Stimulated activated CD4-positive, alpha-beta T cell treated with anti-CD3 and anti-CD28 coated beads, TNF-alpha, amount 100 ng/mL, for 24 hours (primary cell): Measurements from ENCODE around the gene RGS16.
"Not testable (repeated sequence)": the region's sequence is repeated elsewhere in the genome, so short reads cannot be mapped to it uniquely, and the experiment has no call there.

Experiments used
- DNase-seq, 3 experiments: peaks; one replicate each; pipeline ENCODE4 v3.0.0-alpha.2; 2020; ENCODE audit warnings: low read depth in 3 of 3

RGS16 gene, protein sequence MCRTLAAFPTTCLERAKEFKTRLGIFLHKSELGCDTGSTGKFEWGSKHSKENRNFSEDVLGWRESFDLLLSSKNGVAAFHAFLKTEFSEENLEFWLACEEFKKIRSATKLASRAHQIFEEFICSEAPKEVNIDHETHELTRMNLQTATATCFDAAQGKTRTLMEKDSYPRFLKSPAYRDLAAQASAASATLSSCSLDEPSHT

DNA sequence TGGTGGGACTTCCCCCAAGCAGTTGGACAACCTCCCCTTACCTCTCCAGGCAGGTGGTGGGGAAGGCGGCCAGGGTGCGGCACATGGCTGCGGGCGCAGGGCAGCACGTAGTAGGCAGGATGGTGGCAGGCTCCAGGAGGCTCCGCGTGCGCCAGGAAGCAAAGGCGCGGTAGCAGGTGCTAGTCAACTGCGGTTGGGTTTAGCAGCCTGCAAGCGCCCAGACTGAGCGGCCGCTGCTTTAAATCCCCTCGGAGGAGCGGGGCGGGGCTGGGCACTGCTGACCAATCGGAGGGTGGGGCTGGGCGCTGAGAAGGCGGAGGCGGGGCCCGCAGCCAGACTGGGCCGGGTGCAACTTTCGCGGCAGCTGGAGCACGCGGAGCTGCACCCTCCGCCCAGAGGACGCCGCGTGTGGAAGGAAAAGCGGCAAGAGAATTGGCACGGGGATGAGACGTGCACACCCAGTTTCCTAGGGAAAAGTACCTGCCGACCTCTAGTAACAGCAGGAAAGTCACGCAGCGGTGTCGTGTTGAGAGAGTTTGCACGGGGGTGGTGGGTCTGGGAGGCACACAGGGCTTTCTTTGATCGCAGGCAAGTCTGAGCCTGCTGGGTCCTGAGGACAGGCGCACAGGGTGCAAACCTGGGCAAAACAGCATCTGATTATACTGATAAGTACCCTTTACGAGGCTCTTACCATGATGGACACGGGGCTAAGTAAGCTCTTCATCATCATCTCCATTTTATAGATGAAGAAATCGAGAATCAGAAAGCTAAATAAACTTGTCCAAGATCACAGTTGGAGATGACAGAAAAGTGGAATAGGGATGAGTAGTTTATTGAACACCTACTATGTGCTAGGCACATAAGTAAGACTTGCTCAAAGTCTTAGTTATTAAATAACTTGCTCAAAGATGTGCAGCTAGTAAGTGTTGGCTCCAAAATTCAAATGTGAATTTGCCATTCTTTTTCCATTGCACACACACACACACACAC lies at the start of gene RGS16:
Gene RGS16, minus strand, starts transcription at position 215 of the 990 bp plus-strand sequence. Its CDS starts 130 bp downstream, at position 85.
- DNase-seq = peak; percentile 88 to 97 (median 90)

DNA sequence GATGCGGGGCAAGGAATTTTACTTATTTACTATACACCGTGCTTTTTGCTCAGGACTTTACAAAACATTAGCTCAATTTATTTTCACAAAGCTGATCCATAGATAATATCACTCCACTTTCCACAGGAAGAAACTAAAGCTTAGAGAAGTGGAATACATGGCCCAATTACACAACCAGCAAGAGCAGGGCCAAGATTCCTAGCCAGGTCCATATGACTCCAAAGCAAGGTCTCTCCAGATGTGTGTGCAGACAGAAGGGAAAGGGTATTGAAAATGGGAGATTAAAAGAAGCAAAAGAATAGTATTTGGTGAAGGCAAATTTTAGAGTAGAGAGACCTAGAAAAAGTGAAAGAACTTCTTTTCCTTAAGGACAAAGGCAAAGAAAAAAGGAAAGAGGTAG lies 49.8 kb upstream of the RGS16 start:
- DNase-seq = no peak

DNA sequence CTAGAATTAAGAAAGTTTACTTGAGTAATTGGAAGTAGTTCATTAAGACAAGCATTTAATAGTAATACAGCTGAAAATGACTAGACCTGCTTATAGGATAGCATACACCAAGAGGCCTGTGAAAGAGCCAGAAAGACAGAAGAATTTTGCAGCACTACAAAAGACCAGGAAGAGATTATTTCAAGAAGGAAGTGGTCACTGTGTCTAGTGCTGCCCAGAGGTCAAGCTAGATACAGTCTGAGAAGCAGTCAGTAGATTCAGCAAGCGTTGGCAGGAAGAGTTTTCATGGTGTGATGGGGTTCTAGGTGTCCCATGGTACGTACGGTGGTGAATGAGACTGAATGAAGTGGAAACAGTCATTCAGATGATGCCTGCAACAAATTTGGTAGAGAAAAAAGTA lies 48.7 kb upstream of the RGS16 start:
- DNase-seq = no peak

DNA sequence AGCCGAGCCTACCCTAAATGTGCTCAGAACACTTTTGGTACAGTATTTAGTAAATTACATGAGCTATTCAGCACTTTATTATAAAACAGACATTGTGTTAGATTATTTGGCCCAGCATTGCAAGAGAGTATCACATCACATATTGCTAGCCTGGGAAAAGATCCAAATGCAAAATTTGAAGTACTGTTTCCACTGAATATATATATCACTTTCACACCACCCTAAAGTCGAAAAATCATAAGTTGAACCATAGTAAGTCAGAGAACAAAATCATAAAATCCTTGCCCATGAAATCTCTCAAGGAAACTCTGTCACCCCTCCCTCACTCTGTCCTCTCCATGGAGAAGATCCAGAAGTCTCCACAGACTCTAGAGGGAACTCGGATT lies 47.1 kb upstream of the RGS16 start:
- no peak for DNase-seq

DNA sequence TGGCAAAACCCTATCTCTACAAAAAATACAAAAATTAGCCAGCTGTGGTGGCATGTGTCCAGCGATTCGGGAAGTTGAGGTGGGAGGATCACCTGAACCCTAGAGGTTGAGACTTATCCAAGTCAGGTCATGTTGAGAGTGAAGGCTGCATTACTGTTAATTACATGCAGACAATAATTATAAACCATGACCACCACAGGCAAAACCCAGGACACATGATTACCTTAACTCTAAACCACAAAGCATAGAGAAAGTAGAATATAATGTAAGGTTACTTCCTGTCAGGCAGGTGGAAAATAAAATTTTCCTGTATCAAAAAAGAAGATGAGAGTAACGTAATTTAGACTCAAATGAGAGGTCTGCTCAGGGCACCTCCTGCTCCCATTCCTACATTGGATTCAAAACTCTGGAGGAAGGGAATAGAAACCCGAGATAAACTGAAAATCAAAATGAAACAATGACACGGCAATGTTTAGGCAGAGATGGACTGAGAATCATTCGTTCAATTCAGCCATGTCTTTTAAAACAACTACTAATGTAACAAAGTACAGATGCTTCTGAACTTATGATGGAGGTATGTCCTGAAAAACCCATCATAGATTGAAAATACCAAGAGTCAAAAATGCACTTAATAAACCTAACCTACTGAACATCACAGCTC lies 46.6 kb upstream of the RGS16 start:
- DNase-seq = no peak

DNA sequence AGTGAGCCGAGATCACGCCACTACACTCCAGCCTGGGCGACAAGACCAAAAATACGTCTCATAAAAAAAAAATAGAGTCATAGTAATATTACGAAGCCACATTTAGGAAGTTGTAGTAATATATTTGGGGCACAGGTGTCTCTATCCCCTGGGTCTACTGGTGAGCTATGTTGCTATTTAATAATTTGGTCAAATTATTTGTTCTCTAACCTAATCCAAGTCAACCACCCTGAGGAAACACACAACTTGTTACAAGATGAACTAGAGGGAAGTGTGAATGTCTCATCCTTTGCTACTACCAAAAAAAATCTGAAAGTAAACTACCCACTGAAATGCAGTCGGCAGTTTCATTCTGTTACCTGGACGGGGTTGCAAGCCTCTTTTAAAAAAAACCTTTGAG lies 44.9 kb upstream of the RGS16 start:
- DNase-seq = no peak

DNA sequence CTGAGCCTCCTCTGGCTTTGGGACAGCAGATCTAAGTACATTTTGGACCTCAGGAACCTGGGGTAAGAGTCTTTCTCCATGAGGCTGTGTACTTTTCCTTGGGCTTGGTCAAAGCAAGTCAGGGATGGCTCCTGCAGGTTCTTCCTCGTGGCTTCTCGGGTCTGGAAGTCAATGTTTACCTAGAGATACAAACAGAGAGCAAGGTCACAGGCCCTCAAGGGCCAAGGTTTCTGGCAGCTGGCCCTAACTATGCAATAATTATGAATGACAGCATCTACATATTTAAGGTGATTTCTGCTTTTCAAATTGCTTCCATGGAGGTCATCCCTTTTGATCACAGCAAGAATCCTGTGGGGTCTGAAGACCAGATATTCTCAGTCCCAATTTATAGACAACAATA lies 42.5 kb upstream of the RGS16 start:
- DNase-seq = no peak

DNA sequence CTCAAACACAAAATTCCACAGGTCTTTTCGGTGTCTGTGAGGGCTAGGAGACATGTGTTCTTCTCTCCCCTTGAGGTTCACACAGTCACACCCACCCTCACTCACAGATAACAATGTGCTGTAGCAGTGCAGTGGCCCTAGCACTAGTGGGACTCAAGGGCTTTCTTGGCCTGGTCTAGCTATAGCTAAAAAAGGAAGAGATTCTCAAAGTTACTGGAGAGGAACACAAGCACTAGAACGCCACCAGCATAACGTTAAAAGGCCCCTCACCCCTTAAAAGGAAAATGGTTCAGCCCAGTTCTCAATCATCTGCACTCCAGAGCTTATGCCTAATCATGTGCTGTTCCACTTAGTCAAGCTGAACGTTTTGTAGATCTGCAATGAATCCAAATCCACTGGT lies 40.7 kb upstream of the RGS16 start:
- DNase-seq = no peak

DNA sequence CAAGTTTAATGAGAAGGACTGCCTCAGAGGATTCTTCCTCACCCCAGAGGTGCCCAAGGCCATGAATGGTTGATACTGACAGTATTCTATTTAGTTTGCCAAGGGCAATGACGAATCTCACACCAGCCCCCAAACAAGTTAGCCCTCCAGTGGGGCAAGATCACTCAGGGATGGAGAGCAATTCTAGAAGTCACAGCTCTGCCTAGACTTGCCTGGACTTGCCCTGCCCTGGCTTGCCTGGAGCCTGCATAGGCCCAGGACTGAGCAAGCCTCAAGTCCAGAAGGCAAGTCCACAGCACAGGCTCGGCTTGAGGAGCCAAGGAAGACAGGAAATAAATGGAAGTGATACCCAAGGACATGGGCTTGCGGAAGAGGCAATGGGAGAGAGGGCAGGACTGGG lies 39.5 kb upstream of the RGS16 start:
- DNase-seq = no peak

DNA sequence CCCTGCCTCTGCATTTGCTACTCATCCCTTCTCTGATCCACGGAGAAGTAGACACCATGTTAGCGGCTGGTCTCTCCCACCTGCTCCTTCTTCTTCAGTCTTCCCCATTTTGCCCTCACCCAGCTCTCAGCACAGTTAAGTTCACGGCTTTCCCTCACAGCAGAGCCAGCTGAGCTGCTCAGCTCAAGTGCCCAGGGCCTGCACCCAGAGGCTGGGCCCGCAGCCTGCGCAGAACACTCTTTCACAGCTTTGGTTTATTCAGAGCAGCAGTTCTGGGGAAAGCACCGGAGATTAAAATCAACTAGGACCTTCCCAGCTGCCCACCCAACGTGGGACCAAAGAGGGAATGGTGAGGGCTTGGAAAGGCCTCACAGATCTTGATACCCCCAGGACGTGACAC lies 38.3 kb upstream of the RGS16 start:
- no peak for DNase-seq

DNA sequence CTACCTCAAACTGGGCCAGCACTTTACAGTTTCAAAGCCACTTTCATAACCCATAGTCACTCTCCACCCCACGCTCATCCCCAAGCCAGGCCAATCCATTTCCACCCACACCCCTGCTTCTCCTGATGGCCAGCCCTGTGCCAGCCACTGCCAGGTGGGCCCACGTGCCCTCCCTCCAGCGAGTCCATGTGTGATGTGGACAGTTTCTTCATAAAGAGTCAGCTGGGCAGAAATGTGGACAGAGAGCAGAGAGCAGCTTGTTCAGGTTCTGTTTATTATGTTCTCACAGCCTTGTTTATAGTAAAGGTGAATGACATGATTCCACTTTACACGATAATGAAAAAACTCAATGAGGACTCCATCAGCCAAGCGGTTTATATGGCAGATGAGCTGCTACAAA lies 37.4 kb upstream of the RGS16 start:
- no peak for DNase-seq

DNA sequence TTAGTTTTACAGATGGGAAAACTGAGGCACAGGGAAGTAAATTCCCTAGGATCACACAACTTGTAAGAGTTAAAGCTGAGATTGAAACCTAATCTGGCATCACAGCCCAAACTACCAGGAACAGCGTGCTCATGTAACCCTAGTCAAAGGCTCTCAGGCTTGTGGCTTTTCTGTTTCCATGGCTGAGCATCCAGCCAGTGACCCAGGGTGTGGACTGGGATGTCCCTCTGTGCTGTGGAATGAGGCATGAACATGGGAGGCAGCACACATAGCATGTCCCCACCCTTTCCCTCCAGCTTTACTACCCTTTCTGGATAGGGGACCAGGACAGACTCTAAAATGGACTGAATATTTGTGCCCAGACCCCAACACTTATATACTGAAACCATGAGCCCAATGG lies 35.1 kb upstream of the RGS16 start:
- no peak for DNase-seq

DNA sequence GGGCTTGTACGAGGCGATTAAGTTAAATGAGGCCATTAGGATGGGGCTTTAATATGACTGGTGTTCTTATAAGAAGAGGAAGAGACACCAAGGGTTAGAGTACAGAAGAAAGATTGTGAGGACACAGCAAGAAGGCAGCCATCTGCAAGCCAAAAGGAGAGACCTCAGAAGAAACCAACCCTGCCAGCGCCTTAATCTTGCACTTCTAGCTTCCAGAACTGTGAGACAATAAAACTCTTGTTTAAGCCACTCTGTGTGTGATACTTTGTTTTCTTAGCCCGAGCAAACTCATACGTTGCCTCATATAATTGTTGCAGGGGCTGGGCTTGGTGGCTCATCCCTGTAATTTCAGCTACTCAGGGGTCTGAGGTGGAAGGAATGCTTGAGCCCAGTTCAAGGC lies 33.6 kb upstream of the RGS16 start:
- DNase-seq = no peak

DNA sequence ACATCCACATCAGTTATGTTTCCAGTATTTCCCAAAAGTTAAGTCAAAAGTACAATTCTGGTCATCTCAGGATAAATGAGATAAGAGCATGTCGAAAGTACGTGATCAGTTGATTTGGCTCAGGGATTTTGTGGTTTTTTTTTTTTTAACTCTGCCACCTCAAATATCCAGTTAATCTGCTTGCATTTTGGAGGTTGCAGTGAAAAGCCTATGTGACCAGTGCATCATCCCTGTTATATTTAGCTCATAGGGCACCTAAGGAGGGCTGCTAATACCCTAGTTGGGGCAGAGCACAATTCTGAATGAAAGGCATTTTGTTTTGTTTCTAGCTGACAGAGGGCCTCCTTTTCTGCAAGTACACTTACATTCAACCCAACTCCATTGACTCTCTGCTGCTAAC lies 31.7 kb upstream of the RGS16 start:
- DNase-seq = no peak

DNA sequence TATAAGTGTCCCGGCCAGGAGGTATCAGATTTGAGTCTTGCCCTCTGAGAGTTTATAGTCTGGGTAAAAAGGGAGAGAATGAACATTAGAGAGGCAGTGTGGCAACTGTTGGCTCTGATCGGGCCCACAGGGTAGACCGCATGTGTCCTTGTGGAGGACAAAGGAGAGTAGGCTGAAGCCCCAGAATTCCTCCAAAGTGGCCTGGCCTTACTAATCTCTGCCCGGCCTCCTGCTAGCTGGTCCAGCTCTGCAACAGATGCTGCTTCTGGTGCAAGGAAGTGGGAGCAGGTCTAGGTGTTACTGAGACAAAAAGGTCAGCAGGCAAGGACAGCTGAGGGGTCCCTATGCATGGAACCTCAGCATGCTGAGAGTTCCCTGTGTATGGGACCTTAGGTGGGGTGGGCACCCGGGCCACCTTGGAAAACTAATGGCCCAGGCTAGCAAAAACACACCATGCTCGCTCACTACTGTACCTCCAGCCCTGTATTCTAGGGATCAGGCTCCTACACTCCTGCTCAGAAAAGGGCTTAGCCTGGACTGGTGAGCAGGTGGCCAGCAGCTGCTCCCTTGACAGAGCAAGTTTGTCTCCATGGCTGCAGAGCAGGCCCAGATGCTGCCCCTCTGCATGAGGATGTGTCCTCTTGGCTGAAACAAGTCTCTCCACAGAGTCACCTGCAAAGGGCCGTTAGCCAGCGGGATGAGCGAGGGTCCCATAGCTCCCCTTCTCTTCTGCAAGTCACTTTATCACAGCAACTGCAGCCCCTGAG lies 30.3 kb upstream of the RGS16 start:
- DNase-seq = no peak

DNA sequence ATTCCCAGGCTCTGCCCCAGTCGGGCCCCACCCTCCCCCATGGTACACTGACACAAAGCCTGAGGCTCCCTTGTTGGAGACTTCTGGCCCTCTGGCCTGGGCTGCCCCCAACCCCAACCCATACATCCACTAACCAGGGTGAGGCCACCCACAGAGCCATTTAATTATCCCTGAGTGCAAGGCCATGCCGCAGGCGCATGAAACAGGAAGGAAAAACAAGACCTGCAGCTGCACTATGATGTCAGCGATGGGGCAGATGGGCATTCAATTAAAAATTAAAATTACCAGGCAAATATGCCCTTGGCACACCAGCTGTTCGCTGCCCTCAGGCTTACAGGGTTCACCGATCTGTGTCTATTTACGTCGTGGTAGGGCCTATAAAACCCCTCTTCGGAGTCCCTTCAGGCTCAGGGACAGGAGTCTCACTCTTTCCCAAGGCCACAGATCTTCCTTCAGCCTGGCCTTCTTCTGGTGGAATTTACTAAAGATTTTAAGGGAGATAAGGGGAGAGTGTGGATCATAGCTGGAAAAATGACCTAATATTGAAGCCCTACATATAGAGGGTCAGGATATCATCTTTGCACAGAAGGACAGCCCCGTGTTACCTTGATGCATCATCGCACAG lies 29.6 kb upstream of the RGS16 start:
- no peak for DNase-seq

DNA sequence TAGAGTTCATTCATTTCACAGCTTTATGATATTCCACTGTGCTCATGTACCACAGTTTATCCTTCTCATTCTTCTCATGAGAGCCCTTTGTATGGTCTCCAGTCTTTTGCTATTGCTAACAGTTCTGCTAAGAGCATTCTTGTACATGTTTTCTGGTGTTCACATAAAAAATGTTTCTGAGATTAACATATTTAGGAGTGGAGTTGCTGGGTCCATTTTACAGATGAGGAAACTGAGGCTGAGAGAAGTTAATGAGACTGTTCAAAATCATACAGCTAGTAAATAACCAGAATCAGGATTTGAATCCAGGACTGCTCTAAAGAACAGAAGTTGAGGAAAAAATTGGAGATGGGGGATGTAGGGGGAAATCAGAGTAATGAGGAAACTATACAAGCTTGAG lies 28.8 kb upstream of the RGS16 start:
- DNase-seq = no peak

DNA sequence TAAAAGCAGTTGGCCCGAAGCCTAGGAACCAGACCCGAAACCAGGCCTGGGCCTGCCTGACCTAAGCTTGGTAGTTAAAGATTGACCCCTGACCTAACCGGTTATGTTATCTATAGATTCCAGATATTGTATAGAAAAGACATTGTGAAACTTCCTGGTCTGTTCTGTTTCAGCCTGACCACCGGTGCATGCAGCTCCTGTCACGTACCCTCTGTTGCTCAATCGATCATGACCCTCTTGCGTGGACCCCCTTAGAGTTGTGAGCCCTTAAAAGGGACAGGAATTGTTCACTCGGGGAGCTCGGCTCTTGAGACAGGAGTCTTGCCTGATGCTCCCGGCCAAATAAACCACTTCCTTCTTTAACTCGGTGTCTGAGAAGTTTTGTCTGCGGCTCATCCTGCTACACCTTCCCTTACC lies 28.3 kb upstream of the RGS16 start:
- DNase-seq = not testable (repeated sequence)

DNA sequence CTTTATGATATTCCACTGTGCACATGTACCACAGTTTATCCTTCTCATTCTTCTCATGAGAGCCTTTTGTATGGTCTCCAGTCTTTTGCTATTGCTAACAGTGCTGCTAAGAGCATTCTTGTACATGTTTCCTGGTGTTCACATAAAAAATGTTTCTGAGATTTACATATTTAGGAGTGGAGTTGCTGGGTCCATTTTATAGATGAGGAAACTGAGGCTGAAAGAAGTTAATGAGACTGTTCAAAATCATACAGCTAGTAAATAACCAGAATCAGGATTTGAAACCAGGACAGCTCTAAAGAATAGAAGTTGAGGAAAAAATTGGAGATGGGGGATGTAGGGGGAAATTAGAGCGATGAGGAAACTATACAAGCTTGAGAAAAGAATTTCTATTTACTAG lies 27.8 kb upstream of the RGS16 start:
- DNase-seq = no peak

DNA sequence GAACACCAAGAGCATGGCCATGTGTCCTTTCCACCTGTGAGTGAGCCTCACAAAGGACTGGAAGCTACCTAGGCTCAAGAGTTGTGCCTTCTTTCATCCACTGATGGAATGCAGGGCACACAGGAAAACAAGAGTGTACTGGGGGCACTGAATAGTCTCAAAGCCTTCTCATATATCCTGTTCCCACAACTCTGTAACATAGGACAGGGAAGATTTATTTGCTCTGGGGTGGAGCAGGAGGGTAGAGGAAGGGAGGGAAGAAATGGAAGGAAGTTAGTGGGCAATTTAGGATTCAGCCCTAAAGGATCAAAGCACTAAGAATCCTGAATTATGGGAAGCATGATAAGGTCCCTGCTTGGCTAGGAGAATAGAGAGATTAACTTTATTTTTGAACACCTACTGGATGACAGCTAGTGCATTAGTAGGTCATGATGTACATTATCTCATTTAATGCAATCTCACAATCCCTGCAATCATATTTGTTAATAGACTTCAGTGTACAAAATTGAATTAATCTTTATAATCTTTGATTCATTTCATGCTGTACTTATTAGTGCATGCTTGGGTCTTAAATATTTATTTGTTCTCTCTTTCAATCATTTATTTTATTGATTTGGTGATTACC lies 27.0 kb upstream of the RGS16 start:
- DNase-seq = no peak

DNA sequence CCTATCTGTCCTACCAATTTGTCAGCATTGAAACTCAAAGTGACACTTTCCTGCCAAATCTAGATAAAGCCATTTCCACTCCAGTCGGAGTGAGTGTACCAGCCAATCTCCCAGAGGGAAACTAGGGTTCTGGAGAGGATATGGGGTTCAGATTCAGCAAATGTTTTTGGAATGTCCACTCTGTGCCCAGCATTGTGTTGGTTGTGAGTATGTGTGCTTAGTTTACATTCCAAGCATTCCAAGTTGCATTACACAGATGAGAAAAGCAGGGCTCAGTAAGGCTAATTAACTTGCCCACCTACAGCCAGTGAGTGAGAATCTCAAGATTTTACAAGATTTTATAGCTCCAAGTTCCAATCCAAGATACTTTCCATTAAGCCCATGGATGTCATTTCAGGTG lies 26.4 kb upstream of the RGS16 start:
- DNase-seq = no peak
